ENCODE results near the gene USP34.

- TF ChIP-seq CTCF (IDR thresholded peaks at IDR 0.05; ENCODE audit: insufficient read depth, low read length, poor library complexity, severe bottlenecking) (no peak), EZH2phosphoT487 (conservative IDR thresholded peaks at IDR 0.05; ENCODE audit: low read length) (no peak)
Observed at GRCh38 chr2:61334466-61334865, 136.4 kb downstream of the USP34 start.

Measured in SU-DHL-6 (cell line).